ENCODE measurements around the gene PTMS. TPM values are rescaled to one million over a fixed set of nuclear protein-coding genes. Genes with fewer than 3 reads are reported as not detected.
A peak's percentile ranks its signal among the peaks of the same experiment; 100 is the strongest.

Gene PTMS
- total and polyA plus RNA-seq, 2 of the 13 experiments (the other 11 are each of a cell fraction or from before 2014, with no cell fraction given) = 40.5 to 82.4 TPM

DNA sequence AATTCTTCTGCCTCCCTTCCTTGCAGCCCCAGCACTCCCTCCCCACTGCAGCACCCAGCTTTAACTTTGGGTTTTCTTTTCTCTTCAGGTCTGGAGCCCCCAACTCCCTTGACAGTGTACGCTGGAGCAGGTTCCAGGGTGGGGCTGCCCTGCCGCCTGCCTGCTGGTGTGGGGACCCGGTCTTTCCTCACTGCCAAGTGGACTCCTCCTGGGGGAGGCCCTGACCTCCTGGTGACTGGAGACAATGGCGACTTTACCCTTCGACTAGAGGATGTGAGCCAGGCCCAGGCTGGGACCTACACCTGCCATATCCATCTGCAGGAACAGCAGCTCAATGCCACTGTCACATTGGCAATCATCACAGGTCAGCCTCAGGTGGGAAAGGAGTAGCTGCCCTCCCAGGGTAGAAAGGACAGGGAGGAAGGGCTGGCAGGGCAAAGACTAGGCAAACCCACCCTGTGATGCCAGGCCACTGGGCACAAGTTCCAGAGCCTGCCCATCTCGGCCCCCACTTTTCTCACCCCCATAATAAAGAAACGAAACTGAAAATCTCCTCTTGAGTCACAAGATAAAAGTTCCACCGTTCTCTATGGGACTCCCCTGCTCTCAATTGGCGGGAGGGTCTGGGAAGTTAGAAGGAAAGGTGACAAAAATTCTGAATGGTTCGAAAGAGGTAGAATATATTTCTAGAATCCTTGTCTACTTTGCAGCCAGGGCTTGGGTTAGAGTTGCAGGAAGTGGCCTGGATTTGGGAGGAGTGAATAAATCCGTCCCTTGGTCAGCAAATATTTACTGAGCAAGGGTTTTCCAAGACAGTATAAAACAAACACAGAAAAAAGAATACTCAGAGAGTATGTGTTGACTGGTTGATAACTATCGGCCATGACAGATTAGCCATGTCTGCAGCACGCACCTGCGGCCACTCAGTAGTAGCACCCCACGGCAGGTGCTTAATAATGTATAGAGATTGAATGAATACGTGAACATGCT lies 9.3 kb downstream of the PTMS start (continued):
- TF ChIP-seq SMAD3 (CRISPR knock-in tag; IDR thresholded peaks at IDR 0.05) = peak; percentile 71; the same call in 1 of the 2 replicates
- TF ChIP-seq, protein P1, sequence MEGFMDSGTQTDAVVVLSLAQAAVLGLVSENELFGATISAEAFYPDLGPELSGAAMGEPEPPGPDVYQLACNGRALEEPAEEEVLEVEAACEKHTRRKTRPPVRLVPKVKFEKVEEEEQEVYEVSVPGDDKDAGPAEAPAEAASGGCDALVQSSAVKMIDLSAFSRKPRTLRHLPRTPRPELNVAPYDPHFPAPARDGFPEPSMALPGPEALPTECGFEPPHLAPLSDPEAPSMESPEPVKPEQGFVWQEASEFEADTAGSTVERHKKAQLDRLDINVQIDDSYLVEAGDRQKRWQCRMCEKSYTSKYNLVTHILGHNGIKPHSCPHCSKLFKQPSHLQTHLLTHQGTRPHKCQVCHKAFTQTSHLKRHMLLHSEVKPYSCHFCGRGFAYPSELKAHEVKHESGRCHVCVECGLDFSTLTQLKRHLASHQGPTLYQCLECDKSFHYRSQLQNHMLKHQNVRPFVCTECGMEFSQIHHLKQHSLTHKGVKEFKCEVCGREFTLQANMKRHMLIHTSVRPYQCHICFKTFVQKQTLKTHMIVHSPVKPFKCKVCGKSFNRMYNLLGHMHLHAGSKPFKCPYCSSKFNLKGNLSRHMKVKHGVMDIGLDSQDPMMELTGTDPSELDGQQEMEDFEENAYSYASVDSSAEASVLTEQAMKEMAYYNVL (CRISPR knock-in tag; IDR thresholded peaks at IDR 0.05; ENCODE audit: borderline replicate concordance) = peak; percentile 66; the same call in 1 of the 2 replicates
- peak; percentile 40; the same call in 1 of the 2 replicates for TF ChIP-seq ZNF556 (CRISPR knock-in tag; IDR thresholded peaks at IDR 0.05; ENCODE audit: borderline replicate concordance)
- peak; percentile 57; the same call in 1 of the 2 replicates for TF ChIP-seq HMG20B (CRISPR knock-in tag; conservative IDR thresholded peaks at IDR 0.05)
- peak; percentile 90 for TF ChIP-seq ISL2 (CRISPR knock-in tag; IDR thresholded peaks at IDR 0.05)
- TF ChIP-seq SP4 (CRISPR knock-in tag; IDR thresholded peaks at IDR 0.05) = 0 out of 2 replicates have a peak, but pooled peaks have one; percentile 12
- TF ChIP-seq, protein P2, sequence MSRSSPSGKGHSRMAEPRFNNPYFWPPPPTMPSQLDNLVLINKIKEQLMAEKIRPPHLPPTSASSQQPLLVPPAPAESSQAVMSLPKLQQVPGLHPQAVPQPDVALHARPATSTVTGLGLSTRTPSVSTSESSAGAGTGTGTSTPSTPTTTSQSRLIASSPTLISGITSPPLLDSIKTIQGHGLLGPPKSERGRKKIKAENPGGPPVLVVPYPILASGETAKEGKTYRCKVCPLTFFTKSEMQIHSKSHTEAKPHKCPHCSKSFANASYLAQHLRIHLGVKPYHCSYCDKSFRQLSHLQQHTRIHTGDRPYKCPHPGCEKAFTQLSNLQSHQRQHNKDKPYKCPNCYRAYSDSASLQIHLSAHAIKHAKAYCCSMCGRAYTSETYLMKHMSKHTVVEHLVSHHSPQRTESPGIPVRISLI (CRISPR knock-in tag; IDR thresholded peaks at IDR 0.05; ENCODE audit: borderline replicate concordance) = peak; percentile 73; the same call in 1 of the 2 replicates
- TF ChIP-seq POLR2G (IDR thresholded peaks at IDR 0.05; ENCODE audit: low read depth, low read length) = no peak
- TF ChIP-seq PHF21A (CRISPR knock-in tag; IDR thresholded peaks at IDR 0.05) = peak; percentile 84
- no peak for TF ChIP-seq LCORL (IDR thresholded peaks at IDR 0.05)
- TF ChIP-seq LCORL (CRISPR knock-in tag; IDR thresholded peaks at IDR 0.05) = peak; percentile 82
- TF ChIP-seq HHEX (CRISPR knock-in tag; IDR thresholded peaks at IDR 0.05) = peak; percentile 61
- 0 out of 2 replicates have a peak, but pooled peaks have one; percentile 17 for TF ChIP-seq NRL (CRISPR knock-in tag; IDR thresholded peaks at IDR 0.05; ENCODE audit: borderline replicate concordance)
- TF ChIP-seq, protein P3, sequence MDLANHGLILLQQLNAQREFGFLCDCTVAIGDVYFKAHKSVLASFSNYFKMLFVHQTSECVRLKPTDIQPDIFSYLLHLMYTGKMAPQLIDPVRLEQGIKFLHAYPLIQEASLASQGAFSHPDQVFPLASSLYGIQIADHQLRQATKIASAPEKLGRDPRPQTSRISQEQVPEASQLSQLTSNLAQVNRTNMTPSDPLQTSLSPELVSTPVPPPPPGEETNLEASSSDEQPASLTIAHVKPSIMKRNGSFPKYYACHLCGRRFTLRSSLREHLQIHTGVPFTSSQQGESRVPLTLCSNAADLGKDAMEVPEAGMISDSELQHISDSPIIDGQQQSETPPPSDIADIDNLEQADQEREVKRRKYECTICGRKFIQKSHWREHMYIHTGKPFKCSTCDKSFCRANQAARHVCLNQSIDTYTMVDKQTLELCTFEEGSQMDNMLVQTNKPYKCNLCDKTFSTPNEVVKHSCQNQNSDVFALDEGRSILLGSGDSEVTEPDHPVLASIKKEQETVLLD (CRISPR knock-in tag; IDR thresholded peaks at IDR 0.05; ENCODE audit: low read depth) = no peak
- 0 out of 2 replicates have a peak, but pooled peaks have one; percentile 67 for TF ChIP-seq KLF9 (CRISPR knock-in tag; IDR thresholded peaks at IDR 0.05; ENCODE audit: low read depth)
- TF ChIP-seq, protein P4, sequence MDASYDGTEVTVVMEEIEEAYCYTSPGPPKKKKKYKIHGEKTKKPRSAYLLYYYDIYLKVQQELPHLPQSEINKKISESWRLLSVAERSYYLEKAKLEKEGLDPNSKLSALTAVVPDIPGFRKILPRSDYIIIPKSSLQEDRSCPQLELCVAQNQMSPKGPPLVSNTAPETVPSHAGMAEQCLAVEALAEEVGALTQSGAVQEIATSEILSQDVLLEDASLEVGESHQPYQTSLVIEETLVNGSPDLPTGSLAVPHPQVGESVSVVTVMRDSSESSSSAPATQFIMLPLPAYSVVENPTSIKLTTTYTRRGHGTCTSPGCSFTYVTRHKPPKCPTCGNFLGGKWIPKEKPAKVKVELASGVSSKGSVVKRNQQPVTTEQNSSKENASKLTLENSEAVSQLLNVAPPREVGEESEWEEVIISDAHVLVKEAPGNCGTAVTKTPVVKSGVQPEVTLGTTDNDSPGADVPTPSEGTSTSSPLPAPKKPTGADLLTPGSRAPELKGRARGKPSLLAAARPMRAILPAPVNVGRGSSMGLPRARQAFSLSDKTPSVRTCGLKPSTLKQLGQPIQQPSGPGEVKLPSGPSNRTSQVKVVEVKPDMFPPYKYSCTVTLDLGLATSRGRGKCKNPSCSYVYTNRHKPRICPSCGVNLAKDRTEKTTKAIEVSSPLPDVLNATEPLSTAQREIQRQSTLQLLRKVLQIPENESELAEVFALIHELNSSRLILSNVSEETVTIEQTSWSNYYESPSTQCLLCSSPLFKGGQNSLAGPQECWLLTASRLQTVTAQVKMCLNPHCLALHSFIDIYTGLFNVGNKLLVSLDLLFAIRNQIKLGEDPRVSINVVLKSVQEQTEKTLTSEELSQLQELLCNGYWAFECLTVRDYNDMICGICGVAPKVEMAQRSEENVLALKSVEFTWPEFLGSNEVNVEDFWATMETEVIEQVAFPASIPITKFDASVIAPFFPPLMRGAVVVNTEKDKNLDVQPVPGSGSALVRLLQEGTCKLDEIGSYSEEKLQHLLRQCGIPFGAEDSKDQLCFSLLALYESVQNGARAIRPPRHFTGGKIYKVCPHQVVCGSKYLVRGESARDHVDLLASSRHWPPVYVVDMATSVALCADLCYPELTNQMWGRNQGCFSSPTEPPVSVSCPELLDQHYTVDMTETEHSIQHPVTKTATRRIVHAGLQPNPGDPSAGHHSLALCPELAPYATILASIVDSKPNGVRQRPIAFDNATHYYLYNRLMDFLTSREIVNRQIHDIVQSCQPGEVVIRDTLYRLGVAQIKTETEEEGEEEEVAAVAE (CRISPR knock-in tag; IDR thresholded peaks at IDR 0.05; ENCODE audit: borderline replicate concordance) = no peak

All from HepG2 (cell line).